Measurements from ENCODE around the gene SLC14A1.

Gene SLC14A1

GRCh38 chr18:45785134-45785533, 61.2 kb downstream of the SLC14A1 start:
- DNase-seq (ENCODE audit: extremely low read depth, low read depth), result no peak
- TF ChIP-seq CTCF (IDR thresholded peaks at IDR 0.05; ENCODE audit: low read depth, low read length, missing control alignments), result no peak

DNA sequence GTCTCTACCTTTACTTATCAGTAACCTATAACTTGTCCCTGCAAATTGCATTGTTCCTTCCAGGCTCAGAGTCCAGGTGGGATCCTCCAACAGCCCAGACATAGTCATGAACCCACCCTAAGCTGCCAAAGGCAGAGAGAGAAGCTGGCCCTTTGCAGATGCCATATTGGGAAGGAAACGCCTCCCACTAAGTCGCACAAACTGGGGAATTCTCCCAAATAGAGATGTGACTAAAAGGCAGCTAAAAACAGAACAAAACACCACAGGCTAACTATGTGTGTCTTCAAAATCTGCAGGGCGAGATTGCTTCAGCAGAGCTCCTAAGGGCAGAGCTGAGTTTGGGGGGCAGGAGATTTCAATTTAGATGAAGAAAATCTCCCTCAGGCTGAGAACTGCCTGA, 63.0 kb downstream of the SLC14A1 start:
- TF ChIP-seq CTCF (IDR thresholded peaks at IDR 0.05; ENCODE audit: low read depth, low read length, missing control alignments), result no peak
- no peak for DNase-seq (ENCODE audit: extremely low read depth, low read depth)
- H3K4me3 ChIP-seq (replicated peaks; ENCODE audit: low read depth, low read length), result no peak overlapping the region

More at GRCh38 chr18:45785134-45785533, 61.2 kb downstream of the SLC14A1 start:
- no peak overlapping the region for H3K4me3 ChIP-seq (replicated peaks; ENCODE audit: low read depth, low read length)

DNA sequence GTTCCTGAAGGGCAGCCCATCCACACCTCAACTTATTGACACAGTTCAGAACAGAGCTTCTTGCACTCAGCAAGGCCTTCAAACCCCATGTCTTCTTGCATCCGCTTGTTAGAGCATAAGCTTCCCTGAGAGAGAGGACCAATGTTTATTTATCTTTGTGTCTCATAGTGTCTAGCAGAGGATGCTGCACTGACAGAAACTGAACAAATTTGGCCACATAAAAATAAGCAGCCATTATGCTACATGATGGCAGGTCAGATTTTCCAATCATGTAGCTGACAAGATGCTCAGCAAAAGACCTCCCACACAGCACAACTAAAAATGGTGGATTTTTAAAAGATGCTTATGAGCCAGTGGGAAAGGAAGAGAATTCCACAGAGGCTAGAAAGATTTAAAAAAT, 63.4 kb downstream of the SLC14A1 start:
- TF ChIP-seq CTCF (IDR thresholded peaks at IDR 0.05; ENCODE audit: low read depth, low read length, missing control alignments), result no peak
- H3K4me3 ChIP-seq (replicated peaks; ENCODE audit: low read depth, low read length), result no peak overlapping the region
- no peak for DNase-seq (ENCODE audit: extremely low read depth, low read depth)

DNA sequence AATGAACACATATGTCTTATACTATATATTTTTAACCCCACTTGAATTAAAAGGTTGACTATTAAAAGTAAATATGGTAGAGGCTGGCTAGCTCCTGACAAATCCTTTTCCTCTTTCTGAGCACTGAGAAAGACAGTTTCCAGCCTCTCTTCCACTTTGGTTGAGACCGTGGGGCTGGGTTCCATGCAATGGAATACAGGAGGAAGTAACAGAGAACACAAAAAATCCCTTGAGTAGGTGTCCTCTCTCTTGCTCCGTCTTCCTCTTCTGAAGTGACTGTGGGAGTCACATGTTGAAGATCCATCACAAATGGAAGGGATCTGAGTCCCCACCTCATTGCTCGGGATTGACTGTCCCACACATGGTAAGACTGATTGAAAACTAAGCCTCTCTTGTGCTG, 64.9 kb downstream of the SLC14A1 start:
- no peak overlapping the region for H3K4me3 ChIP-seq (replicated peaks; ENCODE audit: low read depth, low read length)
- no peak for DNase-seq (ENCODE audit: extremely low read depth, low read depth)
- TF ChIP-seq CTCF (IDR thresholded peaks at IDR 0.05; ENCODE audit: low read depth, low read length, missing control alignments), result no peak

DNA sequence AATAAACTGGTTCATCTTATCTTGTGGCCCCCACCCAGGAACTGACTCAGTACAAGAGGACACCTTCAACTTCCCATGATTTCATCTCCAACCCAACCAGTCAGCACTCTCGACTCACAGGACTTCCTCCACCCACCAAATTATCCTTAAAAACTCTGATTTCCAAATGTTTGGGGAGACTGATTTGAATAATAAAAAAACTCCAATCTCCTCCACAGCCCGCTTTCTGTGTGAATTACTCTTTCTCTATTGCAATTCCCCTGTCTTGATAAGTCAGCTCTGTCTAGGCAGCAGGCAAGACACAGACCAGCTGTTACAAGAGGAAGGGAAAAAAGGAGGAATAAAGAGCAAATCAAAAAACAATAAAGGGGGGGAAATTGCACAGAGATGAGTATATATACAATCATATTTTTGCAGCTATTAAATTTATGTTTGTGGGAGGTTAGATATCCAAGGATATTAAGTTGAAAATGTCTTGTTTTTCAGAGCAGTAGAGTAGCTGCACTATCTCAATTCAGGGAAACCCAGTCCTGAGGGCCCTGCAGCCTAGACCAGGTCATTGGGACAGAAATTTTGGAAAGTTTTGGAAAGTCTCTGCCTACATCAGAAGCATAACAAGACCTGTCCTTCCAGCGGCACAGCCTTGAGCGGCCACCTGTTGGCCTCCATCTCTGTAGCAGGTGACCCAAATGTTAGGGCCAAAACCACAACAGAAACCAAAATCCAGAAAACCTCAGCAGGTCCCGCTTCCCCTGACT, 68.7 kb downstream of the SLC14A1 start:
- no peak overlapping the region for H3K4me3 ChIP-seq (replicated peaks; ENCODE audit: low read depth, low read length)
- no peak for TF ChIP-seq CTCF (IDR thresholded peaks at IDR 0.05; ENCODE audit: low read depth, low read length, missing control alignments)
- no peak for DNase-seq (ENCODE audit: extremely low read depth, low read depth)

GRCh38 chr18:45793264-45793965, 69.4 kb downstream of the SLC14A1 start:
- no peak for DNase-seq (ENCODE audit: extremely low read depth, low read depth)
- TF ChIP-seq CTCF (IDR thresholded peaks at IDR 0.05; ENCODE audit: low read depth, low read length, missing control alignments), result no peak

More at GRCh38 chr18:45793264-45793965, 69.4 kb downstream of the SLC14A1 start:
- H3K4me3 ChIP-seq (replicated peaks; ENCODE audit: low read depth, low read length), result no peak overlapping the region
